OCI-LY1 (cell line): Measurements from ENCODE around the gene TMEM132A.

Experiments used
- H2AFZ ChIP-seq: fragments of 200-600 bp; sonication (generic), shearing (Covaris generic); 2 replicates; pipeline ENCODE4 v1.6.0; 2014; ENCODE audit warnings: antibody characterized with exemption, mild to moderate bottlenecking, low read length
- H3F3A ChIP-seq: fragments of 200-600 bp; sonication (generic), shearing (Covaris generic); 2 replicates; pipeline ENCODE4 v1.6.0; 2014; ENCODE audit warnings: mild to moderate bottlenecking, antibody characterized with exemption, low read length, moderate library complexity; ENCODE audit not compliant: insufficient read depth
- H3K27ac ChIP-seq: fragments of 200-600 bp; sonication (generic); 2 replicates; pipeline ENCODE4 v1.5.1; 2014; ENCODE audit warnings: low read length, mixed run types, mild to moderate bottlenecking, low read depth; ENCODE audit not compliant: poor library complexity, severe bottlenecking
- H3K27me3 ChIP-seq: fragments of 200-600 bp; sonication (generic); 2 replicates; pipeline ENCODE4 v1.6.0; 2014; ENCODE audit warnings: antibody characterized with exemption, mild to moderate bottlenecking, low read length, moderate library complexity; ENCODE audit not compliant: insufficient read depth
- H3K36me3 ChIP-seq: fragments of 200-600 bp; sonication (generic); 2 replicates; pipeline ENCODE4 v1.6.1; 2014; ENCODE audit warnings: mild to moderate bottlenecking, antibody characterized with exemption, low read length, moderate library complexity, mixed read lengths; ENCODE audit not compliant: insufficient read depth
- H3K4me1 ChIP-seq: fragments of 200-600 bp; sonication (generic); 2 replicates; pipeline ENCODE4 v1.5.1; 2014; ENCODE audit warnings: mild to moderate bottlenecking, low read length, moderate library complexity; ENCODE audit not compliant: insufficient read depth, severe bottlenecking
- H3K4me2 ChIP-seq: fragments of 200-600 bp; sonication (generic), shearing (Covaris generic); 2 replicates; pipeline ENCODE4 v1.6.1; 2014; ENCODE audit warnings: low read length
- H3K4me3 ChIP-seq: fragments of 200-600 bp; sonication (generic); 2 replicates; pipeline ENCODE4 v1.5.1; 2014; ENCODE audit warnings: low read length, low read depth, mild to moderate bottlenecking, mixed read lengths; ENCODE audit not compliant: poor library complexity, severe bottlenecking
- H3K79me2 ChIP-seq: fragments of 200-600 bp; shearing (Covaris generic); 2 replicates; pipeline ENCODE4 v1.6.1; 2016; ENCODE audit warnings: mixed run types, low read length, mixed read lengths; ENCODE audit not compliant: insufficient read depth
- H3K9ac ChIP-seq: fragments of 200-600 bp; sonication (generic), shearing (Covaris generic); 2 replicates; pipeline ENCODE4 v1.6.1; 2014; ENCODE audit warnings: mild to moderate bottlenecking, low read length, mixed read lengths
- H3K9me2 ChIP-seq: fragments of 200-600 bp; sonication (generic), shearing (Covaris generic); 2 replicates; pipeline ENCODE4 v1.6.1; 2014; ENCODE audit warnings: low read depth, mild to moderate bottlenecking, low read length, mixed read lengths
- H3K9me3 ChIP-seq: fragments of 200-600 bp; shearing (Covaris generic); 2 replicates; pipeline ENCODE4 v1.6.1; 2014; ENCODE audit warnings: low read length, mixed read lengths
- H4K20me1 ChIP-seq: fragments of 200-600 bp; sonication (generic), shearing (Covaris generic); 2 replicates; pipeline ENCODE4 v1.6.0; 2016; ENCODE audit warnings: mild to moderate bottlenecking, low read length; ENCODE audit not compliant: insufficient read depth
- EZH2 ChIP-seq: fragments of 200-600 bp; sonication (generic), shearing (Covaris generic); IDR thresholded peaks from 2 replicates; pipeline ENCODE4 v1.8.0; 2017; ENCODE audit warnings: borderline replicate concordance, mixed run types, mild to moderate bottlenecking, antibody characterized with exemption, low read length, moderate library complexity, mixed read lengths
- TF ChIP-seq, protein P1 (sequence below): fragments of 200-600 bp; sonication (generic), shearing (Covaris generic); IDR thresholded peaks from 2 replicates; pipeline ENCODE4 v1.5.1; 2017; ENCODE audit warnings: mild to moderate bottlenecking, antibody characterized with exemption, low read length, moderate library complexity, mixed read lengths

The TMEM132A gene

GRCh38 chr11:60899977-60900376 is 24.3 kb upstream of the TMEM132A start:
- Histone ChIP-seq H4K20me1 (no peaks in the 10 kb centered on the region), H3K4me3 (no peak overlapping the region), H3K36me3 (peaks cover 95% of the 10 kb centered on the region), H3K4me1 (peaks cover 10% of the 10 kb centered on the region), H2AFZ (no peak overlapping the region), H3K4me2 (no peak overlapping the region), H3K27ac (no peak overlapping the region), H3K9me2 (no peaks in the 10 kb centered on the region), H3K79me2 (peaks cover 18% of the 10 kb centered on the region), H3K27me3 (no peaks in the 10 kb centered on the region), H3K9ac (no peak overlapping the region), H3F3A (no peaks in the 10 kb centered on the region), H3K9me3 (no peaks in the 10 kb centered on the region)
- TF ChIP-seq, protein P1, sequence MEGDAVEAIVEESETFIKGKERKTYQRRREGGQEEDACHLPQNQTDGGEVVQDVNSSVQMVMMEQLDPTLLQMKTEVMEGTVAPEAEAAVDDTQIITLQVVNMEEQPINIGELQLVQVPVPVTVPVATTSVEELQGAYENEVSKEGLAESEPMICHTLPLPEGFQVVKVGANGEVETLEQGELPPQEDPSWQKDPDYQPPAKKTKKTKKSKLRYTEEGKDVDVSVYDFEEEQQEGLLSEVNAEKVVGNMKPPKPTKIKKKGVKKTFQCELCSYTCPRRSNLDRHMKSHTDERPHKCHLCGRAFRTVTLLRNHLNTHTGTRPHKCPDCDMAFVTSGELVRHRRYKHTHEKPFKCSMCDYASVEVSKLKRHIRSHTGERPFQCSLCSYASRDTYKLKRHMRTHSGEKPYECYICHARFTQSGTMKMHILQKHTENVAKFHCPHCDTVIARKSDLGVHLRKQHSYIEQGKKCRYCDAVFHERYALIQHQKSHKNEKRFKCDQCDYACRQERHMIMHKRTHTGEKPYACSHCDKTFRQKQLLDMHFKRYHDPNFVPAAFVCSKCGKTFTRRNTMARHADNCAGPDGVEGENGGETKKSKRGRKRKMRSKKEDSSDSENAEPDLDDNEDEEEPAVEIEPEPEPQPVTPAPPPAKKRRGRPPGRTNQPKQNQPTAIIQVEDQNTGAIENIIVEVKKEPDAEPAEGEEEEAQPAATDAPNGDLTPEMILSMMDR: no peak
- no peak for TF ChIP-seq EZH2

DNA sequence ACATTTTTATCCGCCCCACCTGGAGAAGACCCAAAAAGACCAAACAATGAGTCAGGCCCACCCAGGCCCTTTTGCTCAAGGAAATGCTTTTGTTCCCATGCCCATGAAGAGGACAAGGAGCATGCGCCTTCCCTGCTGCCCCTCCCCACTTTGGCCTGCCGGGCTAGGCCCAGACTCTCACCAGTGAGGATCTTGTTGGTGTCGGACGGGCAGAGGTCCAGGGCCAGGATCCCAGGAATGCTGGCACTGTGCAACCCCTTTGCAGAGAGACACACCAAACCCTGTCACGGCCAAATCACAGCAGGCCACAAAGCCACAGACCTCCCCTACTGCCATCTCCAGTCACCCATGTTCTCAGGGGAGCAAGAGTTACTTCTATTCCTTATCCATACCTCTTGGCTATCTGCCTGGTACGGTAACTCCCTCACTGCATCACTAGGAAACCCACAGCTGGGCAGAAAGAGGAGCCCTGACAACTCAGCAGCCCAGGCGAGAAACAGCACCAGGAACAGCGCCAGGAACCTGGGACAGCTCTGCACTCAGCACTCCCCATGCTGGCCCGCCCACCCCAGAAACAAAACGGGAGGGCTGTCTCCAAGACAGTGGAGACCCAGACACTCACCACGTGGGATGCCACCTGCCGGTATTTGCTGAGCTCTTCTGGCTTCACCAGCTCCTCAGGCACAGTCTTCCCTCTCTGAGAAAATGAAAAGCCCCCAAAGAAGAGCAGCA is 23.4 kb upstream of the TMEM132A start:
- Histone ChIP-seq H3K9me2 (no peaks in the 10 kb centered on the region), H3K79me2 (peaks cover 27% of the 10 kb centered on the region)

GRCh38 chr11:60902625-60903024 is 21.6 kb upstream of the TMEM132A start:
- Histone ChIP-seq H3K27me3 (no peaks in the 10 kb centered on the region), H3K27ac (no peak overlapping the region), H3K4me1 (peaks cover 28% of the 10 kb centered on the region), H3K9me2 (no peaks in the 10 kb centered on the region), H3K9me3 (no peaks in the 10 kb centered on the region), H3F3A (no peaks in the 10 kb centered on the region), H3K9ac (no peak overlapping the region), H2AFZ (no peak overlapping the region), H3K4me2 (no peak overlapping the region), H3K79me2 (peaks cover 31% of the 10 kb centered on the region), H4K20me1 (no peaks in the 10 kb centered on the region), H3K36me3 (peaks cover 74% of the 10 kb centered on the region), H3K4me3 (no peak overlapping the region)
- TF ChIP-seq EZH2: no peak
- TF ChIP-seq, protein P1: no peak

More for the DNA sequence above, 23.4 kb upstream of the TMEM132A start:
- no peak overlapping the region for H2AFZ ChIP-seq
- no peaks in the 10 kb centered on the region for H3F3A ChIP-seq
- H3K9ac ChIP-seq: no peak overlapping the region
- no peak overlapping the region for H3K4me3 ChIP-seq
- no peaks in the 10 kb centered on the region for H3K27me3 ChIP-seq
- H3K4me1 ChIP-seq: peaks cover 17% of the 10 kb centered on the region
- no peak overlapping the region for H3K4me2 ChIP-seq
- H4K20me1 ChIP-seq: no peaks in the 10 kb centered on the region
- no peaks in the 10 kb centered on the region for H3K9me3 ChIP-seq
- H3K27ac ChIP-seq: no peak overlapping the region
- no peak for TF ChIP-seq EZH2
- peaks cover 90% of the 10 kb centered on the region for H3K36me3 ChIP-seq

DNA sequence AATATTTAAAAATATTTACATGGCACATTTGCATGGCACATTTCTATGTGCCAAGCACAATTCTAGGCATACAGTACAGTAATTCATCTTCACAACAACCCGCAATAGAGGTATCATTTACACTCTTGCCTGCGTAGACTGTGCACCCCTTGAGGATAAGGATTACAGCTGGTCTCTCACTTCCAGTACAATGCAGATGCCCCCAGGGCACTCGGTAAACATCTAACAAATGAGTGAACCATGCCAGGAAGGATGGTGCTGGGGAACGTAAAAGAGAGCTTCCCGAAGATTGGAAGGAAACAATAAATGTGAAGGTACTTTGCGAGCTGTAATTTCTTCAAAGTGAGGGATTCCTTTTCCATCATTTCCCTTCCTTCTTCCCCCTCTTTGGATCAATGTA is 19.2 kb upstream of the TMEM132A start:
- H2AFZ ChIP-seq: no peak overlapping the region
- peaks cover 31% of the 10 kb centered on the region for H3K4me1 ChIP-seq
- H3F3A ChIP-seq: no peaks in the 10 kb centered on the region
- H3K27ac ChIP-seq: peak overlapping the region; percentile 55
- peak overlapping the region; percentile 89 for H3K4me3 ChIP-seq
- H3K27me3 ChIP-seq: no peaks in the 10 kb centered on the region
- H3K4me2 ChIP-seq: peak overlapping the region; percentile 91
- H3K9me2 ChIP-seq: no peaks in the 10 kb centered on the region
- peak overlapping the region; percentile 95 for H3K9ac ChIP-seq
- peaks cover 31% of the 10 kb centered on the region for H3K79me2 ChIP-seq
- no peaks in the 10 kb centered on the region for H3K9me3 ChIP-seq
- no peak for TF ChIP-seq EZH2
- TF ChIP-seq, protein P1: no peak
- no peaks in the 10 kb centered on the region for H4K20me1 ChIP-seq
- peaks cover 49% of the 10 kb centered on the region for H3K36me3 ChIP-seq
